Activated T-cell treated with anti-CD3 and anti-CD28 coated beads, Interleukin-2, amount 50 U/mL, for 72 hours (primary cell): ENCODE measurements around the gene ERCC1. TPM values are rescaled to one million over a fixed set of nuclear protein-coding genes. Genes with fewer than 3 reads are reported as not detected.

ENCODE experiments used
- ATAC-seq, 2 donors: fragments of 150-1000 bp; cut with Tn5 transposase; replicated peaks in 1 of 2; 2 replicates each; pipeline ENCODE4 v1.10.0; 2021; ENCODE audit warnings: moderate library complexity in 2 of 2, mild to moderate bottlenecking in 1 of 2
- DNase-seq, 2 donors: peaks; one replicate each; pipeline ENCODE4 v3.0.0; 2021 to 2022; ENCODE audit warnings: mixed read lengths in 1 of 2
- H3K27ac Mint-ChIP-seq: one replicate; pipeline ENCODE4 v1.8.0; 2022; ENCODE audit warnings: mild to moderate bottlenecking, moderate library complexity, mixed read lengths
- H3K27me3 Mint-ChIP-seq: one replicate; pipeline ENCODE4 v1.8.0; 2022; ENCODE audit warnings: low read depth, mixed read lengths
- H3K36me3 Mint-ChIP-seq, 2 donors: one replicate each; pipeline ENCODE4 v1.8.0; 2022; ENCODE audit warnings: mixed read lengths in 2 of 2, mild to moderate bottlenecking in 1 of 2; ENCODE audit not compliant: insufficient read depth in 2 of 2
- H3K4me1 Mint-ChIP-seq: one replicate; pipeline ENCODE4 v1.8.0; 2022; ENCODE audit warnings: low read depth, mixed read lengths
- H3K4me3 Mint-ChIP-seq, 2 donors: one replicate each; pipeline ENCODE4 v1.8.0; 2022; ENCODE audit warnings: mild to moderate bottlenecking in 2 of 2, mixed read lengths in 2 of 2, moderate library complexity in 2 of 2
- H3K9me3 Mint-ChIP-seq, 2 donors: one replicate each; pipeline ENCODE4 v1.8.0; 2022; ENCODE audit warnings: mixed read lengths in 2 of 2
- total RNA-seq, 2 donors: library from RNA; stranded (reverse); gene quantifications; one replicate each; pipeline ENCODE4 v1.2.3, GENCODE V29; 2022

Gene ERCC1
- total RNA-seq, 2 donors from 2014 or later = 71.0 to 73.9 TPM

- Mint-ChIP-seq H3K4me3 (peak overlapping the region in 1 of 2 donors; percentile 6), H3K36me3 (no peaks in the 10 kb centered on the region), H3K4me1 (peaks cover 33% of the 10 kb centered on the region), H3K27me3 (peaks cover 5% of the 10 kb centered on the region), H3K9me3 (no peaks in the 10 kb centered on the region), H3K27ac (no peak overlapping the region)
- ATAC-seq (no peak), DNase-seq (no peak)
Measured at GRCh38 chr19:45380107-45380506, 43.6 kb downstream of the ERCC1 start.

- H3K4me3 Mint-ChIP-seq = peak overlapping the region in 1 of 2 donors; percentile 41
- H3K4me1 Mint-ChIP-seq = peaks cover 33% of the 10 kb centered on the region
- H3K36me3 Mint-ChIP-seq = no peaks in the 10 kb centered on the region
- H3K27ac Mint-ChIP-seq = no peak overlapping the region
- no peaks in the 10 kb centered on the region for H3K27me3 Mint-ChIP-seq
- DNase-seq (no peak), ATAC-seq (no peak)
- H3K9me3 Mint-ChIP-seq = no peaks in the 10 kb centered on the region
Measured at GRCh38 chr19:45376045-45376724, 47.5 kb downstream of the ERCC1 start.

- Mint-ChIP-seq H3K4me3 (peak within 1 kb of the TSS; percentile 91 to 96), H3K36me3 (no peaks in the 10 kb centered on the region), H3K27ac (peak within 1 kb of the TSS; percentile 96), H3K9me3 (no peaks in the 10 kb centered on the region), H3K4me1 (peaks cover 26% of the 10 kb centered on the region), H3K27me3 (no peaks in the 10 kb centered on the region)
- peak; percentile 100 for DNase-seq
- ATAC-seq = peak; percentile 99
Measured at GRCh38 chr19:45370410-45371204, 53.1 kb downstream of the ERCC1 start, which contains the start of gene ERCC2. TSS of gene ERCC2 (minus strand) at chr19:45370573. CDS start at chr19:45370540, 33 bp downstream.

GRCh38 chr19:45368737-45369340 is 54.9 kb downstream of the ERCC1 start:
- no peak for DNase-seq
- peaks cover 26% of the 10 kb centered on the region for H3K4me1 Mint-ChIP-seq
- peak overlapping the region; percentile 12 to 42 for H3K4me3 Mint-ChIP-seq
- no peaks in the 10 kb centered on the region for H3K27me3 Mint-ChIP-seq
- H3K27ac Mint-ChIP-seq = no peak overlapping the region
- no peak for ATAC-seq
- no peaks in the 10 kb centered on the region for H3K9me3 Mint-ChIP-seq
- H3K36me3 Mint-ChIP-seq = no peaks in the 10 kb centered on the region

- H3K4me1 Mint-ChIP-seq = peaks cover 26% of the 10 kb centered on the region
- H3K36me3 Mint-ChIP-seq = no peaks in the 10 kb centered on the region
- ATAC-seq = no peak
- no peak for DNase-seq
- H3K27me3 Mint-ChIP-seq = no peaks in the 10 kb centered on the region
- no peak overlapping the region for H3K27ac Mint-ChIP-seq
- H3K4me3 Mint-ChIP-seq = peak overlapping the region in 1 of 2 donors; percentile 39
- H3K9me3 Mint-ChIP-seq = no peaks in the 10 kb centered on the region
Measured at GRCh38 chr19:45368127-45368526, 55.6 kb downstream of the ERCC1 start.

GRCh38 chr19:45364696-45365095 is 59.0 kb downstream of the ERCC1 start:
- Mint-ChIP-seq H3K4me3 (no peak overlapping the region), H3K9me3 (no peaks in the 10 kb centered on the region), H3K27ac (no peak overlapping the region), H3K27me3 (no peaks in the 10 kb centered on the region), H3K4me1 (peaks cover 16% of the 10 kb centered on the region), H3K36me3 (peaks cover 0 to 3% of the 10 kb centered on the region in 2 donors)
- DNase-seq (no peak), ATAC-seq (no peak)

- Mint-ChIP-seq H3K4me1 (peaks cover 11% of the 10 kb centered on the region), H3K36me3 (peaks cover 0 to 3% of the 10 kb centered on the region in 2 donors), H3K4me3 (no peak overlapping the region), H3K9me3 (no peaks in the 10 kb centered on the region), H3K27ac (no peak overlapping the region), H3K27me3 (no peaks in the 10 kb centered on the region)
- ATAC-seq (no peak), DNase-seq (no peak)
Measured at GRCh38 chr19:45363861-45364459, 59.8 kb downstream of the ERCC1 start.

- Mint-ChIP-seq H3K9me3 (no peaks in the 10 kb centered on the region), H3K36me3 (peaks cover 1 to 6% of the 10 kb centered on the region in 2 donors), H3K27me3 (no peaks in the 10 kb centered on the region), H3K27ac (no peak overlapping the region), H3K4me1 (no peaks in the 10 kb centered on the region), H3K4me3 (no peak overlapping the region)
- no peak for DNase-seq
- ATAC-seq = no peak
Measured at GRCh38 chr19:45362291-45362690, 61.4 kb downstream of the ERCC1 start.

GRCh38 chr19:45361608-45362007 is 62.1 kb downstream of the ERCC1 start:
- Mint-ChIP-seq H3K9me3 (no peaks in the 10 kb centered on the region), H3K4me1 (no peaks in the 10 kb centered on the region), H3K36me3 (peaks cover 1 to 6% of the 10 kb centered on the region in 2 donors), H3K27ac (no peak overlapping the region), H3K27me3 (no peaks in the 10 kb centered on the region), H3K4me3 (no peak overlapping the region)
- DNase-seq (no peak), ATAC-seq (no peak)

GRCh38 chr19:45358213-45358792 is 65.4 kb downstream of the ERCC1 start:
- Mint-ChIP-seq H3K4me3 (no peak overlapping the region), H3K9me3 (no peaks in the 10 kb centered on the region), H3K36me3 (peaks cover 1 to 14% of the 10 kb centered on the region in 2 donors), H3K27me3 (no peaks in the 10 kb centered on the region), H3K4me1 (no peaks in the 10 kb centered on the region), H3K27ac (no peak overlapping the region)
- no peak for ATAC-seq
- DNase-seq = no peak

GRCh38 chr19:45357445-45357783 is 66.3 kb downstream of the ERCC1 start:
- Mint-ChIP-seq H3K27ac (no peak overlapping the region), H3K4me3 (no peak overlapping the region), H3K4me1 (no peaks in the 10 kb centered on the region), H3K9me3 (no peaks in the 10 kb centered on the region), H3K36me3 (peaks cover 1 to 14% of the 10 kb centered on the region in 2 donors), H3K27me3 (no peaks in the 10 kb centered on the region)
- DNase-seq (no peak), ATAC-seq (no peak)
